Ishikawa (cell line): ENCODE data around the gene FAM184A.

Source experiments
- CEBPB ChIP-seq: IDR thresholded peaks from 2 replicates; pipeline ENCODE4 v1.6.1; 2012
- EP300 ChIP-seq: IDR thresholded peaks from 2 replicates; pipeline ENCODE4 v1.6.1; 2012; ENCODE audit warnings: borderline replicate concordance
- FOXM1 ChIP-seq: IDR thresholded peaks from 2 replicates; pipeline ENCODE4 v1.6.1; 2012; ENCODE audit warnings: low read depth, borderline replicate concordance
- MAX ChIP-seq: IDR thresholded peaks from 2 replicates; pipeline ENCODE4 v1.6.1; 2012
- RAD21 ChIP-seq: IDR thresholded peaks from 2 replicates; pipeline ENCODE4 v1.6.1; 2012; ENCODE audit warnings: low read depth
- REST ChIP-seq: IDR thresholded peaks from 2 replicates; pipeline ENCODE4 v1.6.1; 2012; ENCODE audit warnings: low read depth, mild to moderate bottlenecking
- TAF1 ChIP-seq: IDR thresholded peaks from 2 replicates; pipeline ENCODE4 v1.6.1; 2012; ENCODE audit warnings: low read depth, mild to moderate bottlenecking
- TCF12 ChIP-seq: IDR thresholded peaks from 2 replicates; pipeline ENCODE4 v1.6.1; 2012; ENCODE audit warnings: low read depth
- TEAD4 ChIP-seq: IDR thresholded peaks from 2 replicates; pipeline ENCODE4 v1.6.1; 2012
- ZBTB7A ChIP-seq: IDR thresholded peaks from 2 replicates; pipeline ENCODE4 v1.6.1; 2012; ENCODE audit warnings: low read depth

DNA sequence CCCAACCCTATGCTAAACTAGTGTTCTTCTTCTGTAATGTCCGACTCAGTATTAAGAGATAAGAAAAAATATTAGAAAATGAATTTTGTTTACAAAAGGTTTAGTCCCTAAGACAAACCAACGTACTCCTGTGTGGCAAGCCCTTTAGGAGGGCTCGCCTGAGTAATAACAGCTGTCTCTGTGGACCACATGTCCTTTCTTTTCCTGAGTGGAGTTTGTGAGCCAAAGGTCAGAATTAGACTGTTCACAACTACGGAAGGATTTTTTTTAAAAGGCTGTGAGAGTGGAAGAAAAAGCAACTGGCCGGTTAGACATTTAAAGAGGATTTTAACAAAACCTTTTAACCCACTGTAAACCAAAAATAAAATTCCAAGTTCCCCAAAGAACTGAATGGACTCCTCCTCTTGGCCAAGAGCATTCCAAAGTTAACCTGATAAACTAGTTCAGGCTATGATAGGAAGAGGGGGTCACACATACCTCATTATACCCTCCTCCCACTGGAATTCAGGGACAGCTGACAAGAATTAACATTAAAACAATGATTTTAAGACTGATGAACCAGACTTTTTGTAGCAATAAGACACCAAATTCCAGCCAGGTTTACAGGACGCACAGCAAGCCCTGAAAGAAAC lies 43.5 kb downstream of the FAM184A start:
- TF ChIP-seq EP300 (no peak), TAF1 (no peak), REST (no peak), MAX (no peak), CEBPB (no peak), TEAD4 (no peak), TCF12 (no peak), FOXM1 (no peak), RAD21 (no peak), ZBTB7A (no peak)
